OCI-LY3 (cell line): ENCODE data around the gene ARHGAP10.
"Not testable (repeated sequence)": the region's sequence is repeated elsewhere in the genome, so short reads cannot be mapped to it uniquely, and the experiment has no call there.

Experiments used
- H2AFZ ChIP-seq: fragments of 200-600, 300-600 bp; shearing (Covaris generic); 2 replicates; pipeline ENCODE4 v1.6.0; 2014; ENCODE audit warnings: antibody characterized with exemption, low read depth, low read length
- H3K27ac ChIP-seq: fragments of 200-600, 300-600 bp; sonication (generic); 2 replicates; pipeline ENCODE4 v1.5.1; 2014; ENCODE audit warnings: mild to moderate bottlenecking, low read length, moderate library complexity, mixed read lengths
- H3K27me3 ChIP-seq: fragments of 200-600, 300-600 bp; sonication (generic); 2 replicates; pipeline ENCODE4 v1.6.1; 2014; ENCODE audit warnings: low read depth, low read length, mixed read lengths
- H3K36me3 ChIP-seq: fragments of 200-600, 300-600 bp; sonication (generic); replicated peaks from 2 replicates; pipeline ENCODE3; 2014; ENCODE audit warnings: low read depth, low read length, mixed read lengths
- H3K4me1 ChIP-seq: fragments of 300-600, 200-600 bp; sonication (generic); 2 replicates; pipeline ENCODE4 v1.6.1; 2014; ENCODE audit warnings: low read length, mixed read lengths
- H3K4me2 ChIP-seq: fragments of 200-600, 300-600 bp; sonication (generic); 2 replicates; pipeline ENCODE4 v1.6.1; 2014; ENCODE audit warnings: low read length, mixed read lengths
- H3K4me3 ChIP-seq: fragments of 300-600, 200-600 bp; sonication (generic); 2 replicates; pipeline ENCODE4 v1.5.1; 2014; ENCODE audit warnings: antibody characterized with exemption, mild to moderate bottlenecking, low read length, moderate library complexity
- H3K79me2 ChIP-seq: fragments of 300-600, 200-600 bp; shearing (Covaris generic); 2 replicates; pipeline ENCODE4 v1.6.1; 2014; ENCODE audit warnings: mild to moderate bottlenecking, low read length, mixed read lengths
- H3K9ac ChIP-seq: fragments of 300-600, 200-600 bp; shearing (Covaris generic); 2 replicates; pipeline ENCODE4 v1.6.0; 2014; ENCODE audit warnings: mild to moderate bottlenecking, low read length, moderate library complexity
- H3K9me3 ChIP-seq: fragments of 200-600, 300-600 bp; shearing (Covaris generic); 2 replicates; pipeline ENCODE4 v1.6.1; 2014; ENCODE audit warnings: low read length, mixed read lengths; ENCODE audit not compliant: insufficient read depth
- H4K20me1 ChIP-seq: fragments of 200-600, 300-600 bp; sonication (generic); 2 replicates; pipeline ENCODE4 v1.6.1; 2016; ENCODE audit warnings: low read length, mixed read lengths; ENCODE audit not compliant: insufficient read depth
- EZH2phosphoT487 ChIP-seq: fragments of 200-600 bp; shearing (Covaris generic); IDR thresholded peaks from 2 replicates; pipeline ENCODE4 v1.6.1; 2018; ENCODE audit warnings: antibody characterized with exemption, mixed run types, low read depth
- TF ChIP-seq, protein P1 (sequence below): fragments of 200-600, 300-600 bp; sonication (generic); IDR thresholded peaks from 2 replicates; pipeline ENCODE4 v1.5.1; 2014; ENCODE audit warnings: antibody characterized with exemption, low read length, low read depth

Gene ARHGAP10

DNA sequence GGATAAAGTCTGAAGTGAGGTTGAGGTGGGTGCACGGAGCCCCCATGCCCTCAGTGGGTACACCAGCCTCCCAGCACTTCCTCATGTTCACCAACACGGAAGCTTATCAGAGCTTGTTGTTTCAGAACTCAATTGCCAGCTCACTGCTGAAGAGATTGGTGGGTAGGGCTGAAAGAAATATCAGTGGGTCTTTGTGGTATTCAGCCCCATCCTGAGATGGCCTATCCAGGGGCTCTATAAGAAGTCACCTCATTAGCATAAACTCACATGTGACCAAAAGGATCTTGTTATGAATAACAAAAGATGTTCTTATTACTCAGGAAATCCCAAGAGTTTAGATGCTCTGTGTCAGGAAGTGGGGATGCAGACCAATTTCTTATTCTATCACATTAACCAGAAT, 177.3 kb downstream of the ARHGAP10 start:
- Histone ChIP-seq H3K9ac (no peak overlapping the region), H3K79me2 (no peaks in the 10 kb centered on the region), H3K4me1 (peaks cover 9% of the 10 kb centered on the region), H3K9me3 (no peaks in the 10 kb centered on the region), H3K27ac (no peak overlapping the region), H3K4me2 (no peak overlapping the region), H3K36me3 (peaks cover 3% of the 10 kb centered on the region), H3K4me3 (no peak overlapping the region), H3K27me3 (no peaks in the 10 kb centered on the region), H4K20me1 (no peaks in the 10 kb centered on the region), H2AFZ (no peak overlapping the region)
- TF ChIP-seq EZH2phosphoT487, result no peak
- TF ChIP-seq, protein P1, sequence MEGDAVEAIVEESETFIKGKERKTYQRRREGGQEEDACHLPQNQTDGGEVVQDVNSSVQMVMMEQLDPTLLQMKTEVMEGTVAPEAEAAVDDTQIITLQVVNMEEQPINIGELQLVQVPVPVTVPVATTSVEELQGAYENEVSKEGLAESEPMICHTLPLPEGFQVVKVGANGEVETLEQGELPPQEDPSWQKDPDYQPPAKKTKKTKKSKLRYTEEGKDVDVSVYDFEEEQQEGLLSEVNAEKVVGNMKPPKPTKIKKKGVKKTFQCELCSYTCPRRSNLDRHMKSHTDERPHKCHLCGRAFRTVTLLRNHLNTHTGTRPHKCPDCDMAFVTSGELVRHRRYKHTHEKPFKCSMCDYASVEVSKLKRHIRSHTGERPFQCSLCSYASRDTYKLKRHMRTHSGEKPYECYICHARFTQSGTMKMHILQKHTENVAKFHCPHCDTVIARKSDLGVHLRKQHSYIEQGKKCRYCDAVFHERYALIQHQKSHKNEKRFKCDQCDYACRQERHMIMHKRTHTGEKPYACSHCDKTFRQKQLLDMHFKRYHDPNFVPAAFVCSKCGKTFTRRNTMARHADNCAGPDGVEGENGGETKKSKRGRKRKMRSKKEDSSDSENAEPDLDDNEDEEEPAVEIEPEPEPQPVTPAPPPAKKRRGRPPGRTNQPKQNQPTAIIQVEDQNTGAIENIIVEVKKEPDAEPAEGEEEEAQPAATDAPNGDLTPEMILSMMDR, result no peak

DNA sequence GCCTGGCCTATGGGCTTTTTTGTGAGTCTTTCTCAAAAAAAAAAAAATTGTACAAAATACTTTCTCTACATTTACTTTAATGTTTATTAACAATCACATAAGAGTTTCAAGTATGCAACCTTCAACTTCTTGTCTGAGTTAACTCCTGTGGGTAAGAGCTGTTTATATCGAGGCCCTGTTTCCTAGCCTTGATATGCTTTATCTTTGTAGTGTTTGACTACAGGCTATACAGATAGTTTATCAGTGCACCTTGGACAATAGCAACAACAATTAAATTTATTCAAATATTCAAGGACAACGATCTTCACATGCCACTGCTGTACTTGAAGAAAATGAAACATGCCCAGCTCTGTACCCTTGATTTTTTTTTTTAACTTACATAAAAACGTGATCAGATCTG, 178.4 kb downstream of the ARHGAP10 start:
- H3K79me2 ChIP-seq, result no peaks in the 10 kb centered on the region
- H3K4me3 ChIP-seq, result no peak overlapping the region
- H4K20me1 ChIP-seq, result no peaks in the 10 kb centered on the region
- H3K4me1 ChIP-seq, result peaks cover 9% of the 10 kb centered on the region
- H3K9me3 ChIP-seq, result no peaks in the 10 kb centered on the region
- H3K36me3 ChIP-seq, result peaks cover 3% of the 10 kb centered on the region
- H3K4me2 ChIP-seq, result no peak overlapping the region
- TF ChIP-seq, protein P1, result no peak
- TF ChIP-seq EZH2phosphoT487, result no peak
- H2AFZ ChIP-seq, result no peak overlapping the region
- H3K27me3 ChIP-seq, result no peaks in the 10 kb centered on the region
- no peak overlapping the region for H3K27ac ChIP-seq
- H3K9ac ChIP-seq, result no peak overlapping the region

DNA sequence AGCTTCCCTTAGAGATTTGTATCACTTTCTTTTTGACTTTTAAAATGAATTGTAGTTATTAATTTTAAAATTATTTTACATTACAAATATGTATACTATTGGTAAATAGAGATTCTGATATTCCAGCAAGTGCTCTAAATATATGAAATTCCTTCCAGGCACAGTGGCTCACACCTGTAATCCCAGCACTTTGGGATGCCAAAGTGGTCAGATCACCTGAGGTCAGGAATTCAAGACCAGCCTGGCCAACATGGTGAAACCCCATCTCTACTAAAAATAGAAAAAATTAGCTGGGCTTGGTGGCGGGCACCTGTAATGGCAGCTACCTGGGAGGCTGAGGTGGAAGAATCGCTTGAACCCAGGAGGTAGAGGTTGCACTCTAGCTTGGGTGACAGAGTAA, 180.2 kb downstream of the ARHGAP10 start:
- not testable (repeated sequence) for H3K4me1 ChIP-seq, H3K27me3 ChIP-seq, H3K4me3 ChIP-seq, H4K20me1 ChIP-seq, H3K79me2 ChIP-seq, H3K27ac ChIP-seq, H3K9me3 ChIP-seq, H3K36me3 ChIP-seq, H3K4me2 ChIP-seq, H2AFZ ChIP-seq, H3K9ac ChIP-seq

DNA sequence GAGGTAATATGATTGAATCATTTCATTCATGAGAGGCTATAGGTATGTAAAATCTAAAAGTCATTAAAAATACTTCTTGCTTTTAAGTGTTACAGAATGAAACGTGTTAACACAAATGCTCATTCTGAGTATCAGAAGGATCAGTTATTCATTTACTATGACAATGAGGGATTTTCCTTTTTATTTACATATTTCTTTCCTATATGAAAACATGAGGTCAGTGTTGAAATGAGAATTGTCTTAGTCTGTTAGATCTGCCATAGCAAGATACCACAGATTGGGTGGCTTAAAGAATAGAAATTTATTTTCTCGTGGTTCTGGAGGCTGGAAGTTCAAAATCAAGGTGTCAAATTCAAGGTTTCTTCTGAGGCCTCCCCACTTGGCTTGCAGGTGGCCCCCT, 181.2 kb downstream of the ARHGAP10 start:
- Histone ChIP-seq H3K4me3 (no peak overlapping the region), H3K36me3 (peaks cover 3% of the 10 kb centered on the region), H3K79me2 (no peaks in the 10 kb centered on the region), H3K27me3 (no peaks in the 10 kb centered on the region), H4K20me1 (no peaks in the 10 kb centered on the region), H3K9me3 (no peaks in the 10 kb centered on the region), H3K4me2 (no peak overlapping the region), H3K27ac (no peak overlapping the region), H3K9ac (no peak overlapping the region), H2AFZ (no peak overlapping the region), H3K4me1 (peaks cover 9% of the 10 kb centered on the region)
- TF ChIP-seq EZH2phosphoT487, result no peak

DNA sequence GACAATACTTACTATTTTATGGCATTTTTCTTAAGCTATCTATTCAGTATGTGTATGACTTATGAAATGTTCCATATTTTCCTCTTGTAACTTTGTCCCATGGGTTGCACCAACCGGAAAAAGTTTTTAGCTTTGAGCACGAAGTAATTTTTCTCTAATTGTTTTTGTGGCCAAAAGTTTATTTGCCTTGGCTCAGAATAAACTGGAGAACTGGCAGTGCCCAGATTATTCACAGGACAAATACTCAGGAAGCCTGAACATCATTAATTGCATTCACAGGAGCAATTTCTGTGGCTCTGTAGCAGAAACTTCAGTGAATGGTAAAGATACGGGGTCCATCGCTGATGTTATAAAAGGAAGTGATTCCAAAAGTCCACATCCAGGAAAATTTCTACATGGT, 184.5 kb downstream of the ARHGAP10 start:
- Histone ChIP-seq H3K4me2 (no peak overlapping the region), H4K20me1 (no peaks in the 10 kb centered on the region), H3K4me3 (no peak overlapping the region), H2AFZ (no peak overlapping the region), H3K9me3 (no peaks in the 10 kb centered on the region), H3K4me1 (peaks cover 9% of the 10 kb centered on the region), H3K79me2 (no peaks in the 10 kb centered on the region), H3K27ac (no peak overlapping the region), H3K9ac (no peak overlapping the region), H3K27me3 (no peaks in the 10 kb centered on the region), H3K36me3 (peaks cover 3% of the 10 kb centered on the region)
- TF ChIP-seq, protein P1, result no peak
- TF ChIP-seq EZH2phosphoT487, result no peak
